GM12874 (cell line): ENCODE data around the gene CPSF6.

Experiments used
- CTCF ChIP-seq: IDR thresholded peaks from 2 replicates; pipeline ENCODE4 v1.5.1; 2011; ENCODE audit warnings: low read depth, mild to moderate bottlenecking, control low read depth, low read length, moderate library complexity; ENCODE audit not compliant: insufficient read depth

Gene CPSF6

DNA sequence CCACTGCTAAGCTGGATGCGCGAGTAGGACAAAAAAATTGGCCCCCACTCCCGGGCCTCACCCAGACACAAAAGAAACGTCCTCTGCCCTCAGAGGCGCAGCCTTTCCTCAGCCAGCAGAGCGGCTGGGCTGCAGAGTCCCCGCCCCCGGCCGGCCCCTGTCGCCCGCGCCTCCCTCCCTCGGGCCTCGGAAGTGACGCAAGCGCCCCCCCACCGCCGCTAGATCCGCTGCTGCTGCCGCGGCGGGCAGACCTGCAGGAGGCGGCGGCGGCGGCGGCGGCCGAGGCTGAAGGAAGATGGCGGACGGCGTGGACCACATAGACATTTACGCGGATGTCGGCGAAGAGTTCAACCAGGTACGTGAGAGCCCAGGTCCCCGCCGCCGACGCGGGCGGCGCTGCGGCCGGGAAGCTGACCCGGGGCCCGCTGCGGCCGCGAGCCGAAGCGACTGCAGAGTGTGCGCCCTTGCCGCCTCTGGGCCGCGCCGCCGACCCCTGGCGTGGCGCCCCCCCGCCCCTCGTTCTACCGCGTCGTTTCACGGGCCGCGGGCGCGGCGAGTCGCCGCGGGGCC, at the start of gene CPSF6:
Gene CPSF6 (plus strand): TSS at position 218 of the 570 bp plus-strand sequence. CDS start 78 bp downstream, at position 296.
- TF ChIP-seq CTCF: no peak

GRCh38 chr12:69196302-69197288, 42.8 kb upstream of the CPSF6 start:
- peak; percentile 33; the same call in 1 of the 2 replicates for TF ChIP-seq CTCF

- no peak for TF ChIP-seq CTCF
These were observed 35.2 kb upstream of the CPSF6 start for GRCh38 chr12:69204191-69204590.

- TF ChIP-seq CTCF: no peak
These were observed 28.7 kb upstream of the CPSF6 start for GRCh38 chr12:69210661-69211060.

DNA sequence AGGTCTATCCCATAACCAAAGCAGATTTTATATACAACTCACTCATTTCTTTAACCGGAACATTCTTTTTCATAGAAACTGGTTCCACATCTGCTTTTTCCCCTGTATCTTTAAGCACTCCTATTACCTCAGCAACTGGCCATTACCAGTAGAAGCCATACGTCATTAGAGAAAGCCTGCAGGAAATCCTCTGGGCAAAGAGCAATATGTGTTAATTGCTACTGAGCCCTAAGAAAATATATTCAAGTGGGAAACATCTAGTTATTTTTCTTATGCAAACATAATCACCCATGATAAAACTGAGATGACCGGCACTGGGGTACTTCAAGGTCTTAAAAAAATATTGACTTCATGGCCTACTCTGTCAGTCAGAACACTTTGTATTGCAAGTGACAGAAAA, 28.2 kb upstream of the CPSF6 start:
- no peak for TF ChIP-seq CTCF

GRCh38 chr12:69214169-69214568, 25.2 kb upstream of the CPSF6 start:
- no peak for TF ChIP-seq CTCF

DNA sequence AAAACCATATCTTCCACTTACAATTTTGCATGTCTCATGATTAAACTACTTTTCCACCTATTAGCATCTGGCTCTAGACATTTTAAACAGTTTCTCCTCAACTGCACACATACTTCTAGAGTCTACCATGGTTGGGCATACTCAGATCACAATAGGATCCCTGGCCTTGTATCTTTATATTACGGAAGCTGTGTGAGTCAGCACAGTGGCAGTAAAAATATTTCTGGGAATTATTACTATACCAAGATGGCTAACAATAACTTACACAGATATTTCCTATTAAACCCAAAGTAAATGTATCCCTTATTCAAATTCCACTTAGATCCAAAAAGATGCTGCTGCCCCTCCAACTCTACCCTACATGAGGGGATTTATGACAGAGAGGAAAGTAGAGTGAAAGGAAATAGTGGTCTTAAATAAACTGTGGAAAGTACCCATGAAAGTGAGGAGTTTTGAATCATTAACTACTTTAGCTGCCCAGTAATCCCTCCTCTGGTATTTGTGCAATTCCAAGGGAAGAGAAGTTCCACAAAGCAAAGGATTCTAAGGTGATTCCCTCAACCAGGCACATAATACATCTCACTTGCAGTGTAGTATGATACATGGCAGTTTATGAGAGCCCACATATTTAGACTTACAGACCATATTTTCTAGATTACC, 14.0 kb upstream of the CPSF6 start:
- TF ChIP-seq CTCF: no peak
